Measurements from ENCODE around the gene SIPA1L3.

DNA sequence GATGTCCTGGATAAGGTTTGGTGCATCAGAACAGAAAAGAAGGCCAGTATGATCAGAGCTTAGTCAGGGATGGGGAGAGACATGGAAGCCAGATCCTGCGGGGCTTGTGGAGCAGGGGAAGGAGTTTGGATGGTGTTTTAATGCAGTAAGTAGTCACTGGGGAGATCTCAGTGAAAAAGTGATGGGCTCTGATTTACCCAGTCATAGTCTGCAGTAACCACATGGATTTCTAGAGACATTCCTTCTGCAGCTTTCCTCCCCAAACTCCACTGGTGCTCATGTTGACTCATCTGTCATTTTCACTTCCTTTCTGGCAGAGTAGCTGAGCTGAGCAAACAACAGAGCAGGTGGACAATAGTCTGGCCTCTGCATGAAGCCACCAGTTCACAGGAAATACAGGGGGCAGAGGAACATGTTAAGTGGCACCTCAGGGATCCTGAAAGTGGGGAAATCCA is 172.9 kb downstream of the SIPA1L3 start:
- TF ChIP-seq CTCF (IDR thresholded peaks at IDR 0.05) (no peak), POLR2A (IDR thresholded peaks at IDR 0.05) (no peak)

Data from heart left ventricle (tissue), 13 donors.